ENCODE data around the gene LRRC37A3.
"Not testable (repeated sequence)": the region's sequence is repeated elsewhere in the genome, so short reads cannot be mapped to it uniquely, and the experiment has no call there.

The LRRC37A3 gene

GRCh38 chr17:64919289-64920025 is at the start of gene LRRC37A3:
Gene LRRC37A3 (minus strand): TSS chr17:64919478. CDS start chr17:64897257, 22,221 bp downstream.
- peak; percentile 97 for DNase-seq

DNA sequence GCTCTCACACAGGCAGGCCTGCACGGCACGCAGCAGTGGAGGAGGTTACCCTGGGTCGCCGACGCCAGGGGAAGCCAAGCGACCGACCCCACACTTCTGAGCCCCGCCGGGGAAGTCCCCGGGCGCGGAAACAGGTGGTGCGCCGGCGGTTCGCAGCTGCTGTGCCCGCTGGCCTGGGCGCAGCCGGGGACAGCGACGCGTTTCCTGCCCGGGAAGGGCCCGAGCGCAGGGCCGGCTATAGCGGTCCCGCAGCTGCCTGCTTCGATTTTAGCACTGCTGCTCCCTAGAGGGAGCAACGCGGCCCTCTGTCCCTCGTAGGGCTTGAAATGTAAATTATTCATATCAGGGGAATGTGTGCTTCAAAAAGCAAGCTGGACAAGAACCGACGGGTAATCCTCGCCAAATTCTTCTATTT is 46.6 kb upstream of the LRRC37A3 start:
- DNase-seq, result peak; percentile 94

DNA sequence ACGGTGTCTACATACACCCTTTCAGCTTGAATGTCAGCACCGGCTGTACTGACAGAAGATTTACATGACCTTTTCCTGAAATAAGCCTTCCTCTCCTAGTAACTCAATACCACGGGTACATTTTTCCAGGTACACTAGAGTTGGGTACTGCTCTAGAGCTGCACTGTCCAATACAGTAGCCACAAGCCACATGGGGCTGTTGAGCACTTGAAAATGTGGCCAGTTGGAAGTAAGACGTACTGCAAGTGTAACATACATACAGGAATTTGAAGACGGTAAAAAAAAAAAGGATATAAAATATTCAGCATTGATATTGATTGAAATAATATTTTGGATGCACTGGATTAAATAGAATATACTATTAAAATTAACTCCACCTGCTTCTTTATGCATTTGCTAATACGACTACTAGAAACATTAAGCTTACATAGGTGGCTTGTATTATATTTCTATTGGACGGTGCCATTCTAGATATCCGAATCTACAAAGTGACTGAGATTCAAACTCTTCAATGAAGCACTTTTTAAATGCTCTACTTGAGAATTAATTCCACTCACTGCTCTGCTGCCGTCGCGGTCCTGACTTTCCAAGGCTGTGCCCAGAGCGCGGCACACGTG is 46.1 kb upstream of the LRRC37A3 start:
- not testable (repeated sequence) for DNase-seq

DNA sequence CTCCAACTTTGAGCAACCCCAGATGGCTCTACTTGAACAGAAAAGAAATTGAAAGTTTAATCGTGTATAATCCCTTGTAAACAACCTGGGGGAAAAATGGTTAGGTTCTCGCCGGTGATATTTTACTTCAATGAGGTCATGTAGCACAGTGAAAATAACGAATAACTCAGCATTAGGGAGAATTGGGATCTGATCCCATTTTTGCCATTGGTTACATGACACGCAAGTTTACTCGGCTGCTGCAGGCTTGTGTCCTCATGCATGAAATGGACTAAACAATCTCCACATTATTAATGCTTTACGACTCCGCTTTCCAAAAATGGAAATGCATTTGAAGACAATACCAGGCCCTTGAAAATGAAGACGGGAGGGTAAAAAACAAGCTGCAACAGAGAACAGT is 45.5 kb upstream of the LRRC37A3 start:
- no peak for DNase-seq

DNA sequence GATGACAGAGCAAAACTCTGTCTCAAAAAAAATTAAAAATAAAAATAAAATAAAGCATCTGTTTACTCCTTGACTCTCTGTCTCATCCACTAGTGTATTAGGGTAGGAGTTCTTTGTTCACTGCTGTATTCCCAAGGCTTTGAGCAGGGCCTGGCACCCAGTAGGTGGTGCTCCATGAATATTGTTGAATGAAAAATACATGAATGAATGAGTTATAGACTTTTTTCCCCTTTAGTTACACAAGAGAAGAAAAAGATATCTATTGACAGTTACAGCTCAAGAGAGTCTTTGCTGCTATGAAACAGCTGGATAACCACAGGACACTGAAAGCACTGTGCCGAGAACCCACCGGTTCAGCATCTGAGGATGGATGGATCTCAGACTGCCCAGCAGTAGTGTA is 44.5 kb upstream of the LRRC37A3 start:
- DNase-seq, result not testable (repeated sequence)

DNA sequence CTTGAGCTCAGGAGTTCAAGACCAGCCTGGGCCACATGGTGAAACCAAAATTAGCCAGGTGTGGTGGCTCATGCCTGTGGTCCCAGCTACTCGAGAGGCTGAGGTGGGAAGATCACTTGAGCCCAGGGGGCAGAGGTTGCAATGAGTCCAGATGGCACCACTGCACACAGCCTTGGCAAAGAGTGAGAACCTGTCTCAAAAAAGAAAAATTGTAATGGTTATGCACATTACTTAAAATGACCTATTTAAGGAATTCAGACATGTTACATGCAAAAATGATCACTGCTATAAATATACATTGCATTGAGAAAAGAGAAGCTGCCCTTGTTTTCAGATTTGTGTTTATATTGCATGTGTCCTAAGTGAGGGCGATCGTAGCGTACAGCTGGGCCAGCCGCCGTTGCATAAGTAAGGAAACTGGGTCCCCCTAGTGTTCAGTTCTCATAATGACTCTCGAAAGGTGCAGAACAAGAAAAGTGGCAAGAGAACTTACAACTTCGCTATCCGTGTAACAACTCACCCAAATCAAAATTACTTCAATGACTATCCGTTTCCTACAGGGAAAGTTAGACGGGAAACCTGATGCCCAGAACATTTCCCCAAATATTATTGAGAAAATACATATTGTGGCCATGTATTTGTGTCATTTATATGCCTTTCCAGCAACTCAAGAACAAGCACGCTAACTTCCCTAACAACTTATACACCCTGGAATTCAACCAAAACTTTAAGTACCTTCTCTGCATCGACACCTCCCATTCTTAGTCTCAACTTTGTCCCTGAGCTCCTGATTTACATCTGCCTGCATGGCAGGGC is 42.5 kb upstream of the LRRC37A3 start:
- DNase-seq, result peak; percentile 56

DNA sequence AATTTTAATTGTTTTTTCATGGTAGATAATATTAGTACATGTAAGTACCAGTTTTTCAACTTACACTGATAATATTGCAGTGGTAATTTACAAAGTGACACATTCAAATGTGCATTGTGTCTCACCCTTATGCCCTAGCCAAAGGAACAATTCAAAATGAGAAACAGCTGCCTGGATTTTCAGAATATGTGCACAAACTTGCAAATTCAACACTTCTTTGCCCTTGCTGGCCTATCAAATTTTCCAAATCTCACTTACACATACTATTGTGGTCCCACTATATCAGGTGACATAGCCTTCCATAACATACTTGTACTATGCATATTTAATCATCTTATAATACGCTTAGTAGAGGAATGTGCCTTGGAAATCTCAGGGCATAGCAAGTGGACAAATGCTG is 32.6 kb upstream of the LRRC37A3 start:
- DNase-seq, result no peak

- no peak for DNase-seq
Observed at GRCh38 chr17:64950871-64951270, 31.6 kb upstream of the LRRC37A3 start.

DNA sequence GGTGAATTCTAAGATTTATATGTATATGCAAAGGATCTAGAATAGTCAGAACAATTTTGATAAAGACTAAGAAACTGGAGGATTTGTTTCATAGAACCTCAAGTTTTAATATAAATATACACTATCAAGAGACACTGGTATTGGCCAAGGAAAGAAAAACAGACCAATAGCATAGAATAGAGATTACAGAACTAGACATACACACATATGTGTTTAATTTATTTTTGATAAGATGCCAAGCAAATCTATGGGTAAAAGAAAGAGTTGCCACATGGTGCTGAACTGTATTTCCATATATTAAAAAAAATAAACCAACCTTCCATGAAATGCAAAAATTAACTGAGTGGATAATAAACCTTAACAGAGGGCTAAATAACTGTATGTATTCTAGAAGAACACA is 27.9 kb upstream of the LRRC37A3 start:
- no peak for DNase-seq

GRCh38 chr17:64941761-64942160 is 22.5 kb upstream of the LRRC37A3 start:
- DNase-seq, result no peak

- no peak for DNase-seq
Observed at GRCh38 chr17:64941045-64941444, 21.8 kb upstream of the LRRC37A3 start.

GRCh38 chr17:64940055-64940454 is 20.8 kb upstream of the LRRC37A3 start:
- DNase-seq, result no peak

DNA sequence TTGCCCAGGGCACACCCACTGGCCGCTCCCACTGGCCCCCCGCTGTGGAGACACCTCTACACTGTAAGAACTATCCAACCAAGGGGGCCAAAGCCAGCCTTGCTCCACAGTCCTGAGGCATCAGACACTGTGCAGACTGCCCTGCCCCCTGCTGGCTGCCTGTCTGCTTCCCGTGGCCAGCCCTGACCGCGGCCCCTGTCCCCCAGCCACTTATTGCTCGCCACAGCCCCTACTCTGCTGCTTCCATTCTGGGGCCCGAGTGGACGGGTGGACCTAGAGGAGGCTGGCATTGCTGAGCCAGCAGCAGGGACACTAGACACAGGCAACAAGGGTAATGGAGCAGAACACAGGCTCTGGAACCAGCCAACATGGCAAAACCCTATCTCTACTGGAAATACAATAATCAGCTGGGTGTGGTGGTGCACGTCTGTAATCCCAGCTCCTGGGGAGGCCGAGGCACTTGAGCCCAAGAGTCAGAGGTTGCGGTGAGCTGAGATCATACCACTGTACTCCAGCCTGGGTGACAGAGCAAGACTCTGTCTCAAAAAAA is 19.7 kb upstream of the LRRC37A3 start:
- peak; percentile 32 for DNase-seq

GRCh38 chr17:64938290-64938689 is 19.0 kb upstream of the LRRC37A3 start:
- DNase-seq, result no peak

DNA sequence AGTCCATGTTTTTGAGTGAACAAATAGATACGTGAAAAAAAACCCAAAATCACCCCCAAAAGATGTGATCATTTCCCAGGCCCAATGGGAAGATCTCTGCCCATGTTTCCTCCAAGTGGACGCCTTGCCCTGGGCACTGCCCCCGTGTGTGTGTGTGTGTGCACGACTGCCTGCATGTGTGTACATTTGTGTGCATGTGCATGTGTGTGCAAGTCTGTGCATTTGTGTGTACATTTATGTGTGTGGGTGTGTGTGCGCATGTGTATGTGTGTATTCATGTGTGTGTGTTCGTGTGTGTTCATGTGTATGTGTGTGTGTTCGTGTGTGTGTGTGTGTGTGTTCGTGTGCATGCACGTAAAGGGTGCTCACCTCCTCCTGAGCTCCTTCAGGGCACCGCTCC is 16.8 kb upstream of the LRRC37A3 start:
- no peak for DNase-seq

DNA sequence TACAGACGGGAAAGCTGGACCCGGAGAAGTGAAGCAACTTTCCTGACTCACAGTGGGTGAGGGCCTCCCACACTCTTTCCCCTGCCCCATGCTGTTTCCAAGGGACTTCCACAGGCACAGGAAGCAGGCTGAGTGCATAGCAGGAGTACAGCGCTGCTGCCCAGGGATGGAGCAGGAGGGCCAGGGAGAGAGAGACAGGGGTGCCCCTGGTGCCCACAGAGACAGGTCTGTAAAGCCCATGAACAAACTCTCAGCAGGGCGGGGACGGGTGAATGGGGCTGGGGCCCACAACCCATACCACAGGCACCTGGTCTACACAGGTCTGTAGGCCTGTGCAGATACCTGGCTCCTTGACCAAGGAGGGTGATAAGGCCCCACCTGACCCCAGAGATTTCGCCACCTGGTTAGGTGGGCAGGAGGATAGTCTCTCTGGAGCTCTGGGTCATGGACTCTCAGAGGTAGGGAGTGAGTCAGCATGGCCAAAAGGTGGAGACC is 15.1 kb upstream of the LRRC37A3 start:
- not testable (repeated sequence) for DNase-seq

- not testable (repeated sequence) for DNase-seq
Observed at GRCh38 chr17:64932850-64933249, 13.6 kb upstream of the LRRC37A3 start.

GRCh38 chr17:64930374-64930773 is 11.1 kb upstream of the LRRC37A3 start:
- not testable (repeated sequence) for DNase-seq

- DNase-seq, result not testable (repeated sequence)
Observed at GRCh38 chr17:64929419-64930209, 10.3 kb upstream of the LRRC37A3 start.

- DNase-seq, result not testable (repeated sequence)
Observed at GRCh38 chr17:64928701-64929100, 9.4 kb upstream of the LRRC37A3 start.

GRCh38 chr17:64927444-64927843 is 8.2 kb upstream of the LRRC37A3 start:
- peak; percentile 56 for DNase-seq

- not testable (repeated sequence) for DNase-seq
Observed at GRCh38 chr17:64926430-64926829, 7.2 kb upstream of the LRRC37A3 start.

Data from CD4-positive, alpha-beta T cell treated with Interferon gamma for 1 hour (primary cell).